GM19240 (cell line): ENCODE data around the gene CPD.
"Not testable (repeated sequence)": the region's sequence is repeated elsewhere in the genome, so short reads cannot be mapped to it uniquely, and the experiment has no call there.

Source experiments
- DNase-seq: peaks from one replicate; pipeline ENCODE4 v3.0.0; 2011; ENCODE audit warnings: low spot score; ENCODE audit not compliant: insufficient read length

The CPD gene

DNA sequence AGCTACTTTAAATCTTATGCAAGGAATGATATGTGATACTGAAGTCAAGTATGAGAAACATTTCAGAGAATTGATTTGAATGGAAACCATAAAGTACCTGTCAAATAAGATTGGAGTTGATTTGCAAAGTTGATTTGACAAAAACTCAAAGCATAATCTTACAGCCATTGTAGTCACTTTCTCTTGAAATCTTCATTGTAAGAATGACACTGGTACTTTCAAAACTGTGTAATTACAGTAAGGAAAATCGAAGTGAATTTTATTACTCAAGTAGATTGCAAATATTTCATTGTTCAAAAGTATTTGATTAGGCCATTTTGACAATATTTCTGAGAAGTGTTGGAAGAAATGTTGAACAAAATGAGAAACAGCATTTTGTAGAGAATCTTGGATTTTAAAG is 3.6 kb downstream of the CPD start:
- no peak for DNase-seq

DNA sequence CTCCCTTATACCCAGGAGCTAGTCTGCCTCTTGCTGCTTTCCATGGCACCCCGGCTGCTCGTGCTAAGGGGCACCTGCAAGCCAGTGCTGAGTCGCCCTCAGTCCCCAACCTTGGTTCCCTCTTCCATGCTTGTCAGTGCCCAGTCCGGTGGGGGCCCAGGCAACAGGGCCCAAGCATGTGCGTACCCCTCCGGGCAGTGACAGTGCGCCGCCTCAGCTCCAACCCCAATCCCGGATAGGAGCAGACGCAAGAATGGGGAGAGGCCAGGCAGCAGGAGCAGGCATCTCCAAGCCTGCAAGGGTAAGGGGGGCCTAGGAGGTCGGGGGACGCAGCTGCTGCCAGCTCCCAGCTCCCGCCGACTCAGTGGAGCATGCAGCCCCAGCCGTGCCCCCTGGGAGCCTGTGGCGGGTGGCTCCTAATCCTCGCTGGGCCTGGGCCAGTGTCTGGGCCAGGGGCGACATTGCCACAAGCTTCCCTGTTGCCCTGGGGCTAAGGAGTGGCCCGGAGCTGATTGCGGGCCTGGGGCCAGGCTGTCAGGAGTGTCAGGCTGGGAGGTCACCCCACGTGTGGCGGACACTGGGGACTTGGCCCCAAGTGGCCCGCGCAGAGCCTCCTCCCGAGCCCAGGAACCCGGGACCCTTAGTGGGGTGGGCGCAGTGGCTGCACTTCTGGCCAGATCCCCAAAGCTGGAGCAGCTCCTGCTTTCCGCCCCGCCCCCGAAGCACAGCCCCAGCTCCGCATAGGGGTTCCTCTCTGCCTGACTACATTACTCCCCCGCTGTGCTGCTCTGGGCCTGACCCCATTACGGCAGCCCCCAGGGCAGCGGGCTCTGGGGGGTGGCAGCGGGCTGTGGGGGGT is 9.8 kb downstream of the CPD start:
- DNase-seq, result no peak

- no peak for DNase-seq
These were observed 11.1 kb downstream of the CPD start for GRCh38 chr17:30389756-30390300.

DNA sequence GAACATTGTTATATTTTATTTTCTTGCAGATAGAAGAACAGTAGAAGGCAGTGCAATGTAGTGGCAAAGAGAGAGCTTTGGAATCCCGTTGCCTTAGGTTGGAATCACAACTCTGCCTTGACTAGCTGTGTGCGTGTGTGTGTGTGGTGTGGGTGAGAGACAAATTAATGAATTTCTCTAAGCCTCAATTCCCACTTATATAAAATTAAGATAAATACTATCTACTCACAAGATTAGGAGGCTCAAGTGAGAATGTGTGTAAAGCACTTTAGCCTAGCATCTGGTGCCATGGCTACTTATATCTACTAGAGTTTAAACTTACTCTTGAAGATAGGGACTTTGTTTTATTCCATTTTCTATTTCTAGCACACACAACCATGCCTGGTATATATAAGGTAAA is 12.8 kb downstream of the CPD start:
- no peak for DNase-seq

DNA sequence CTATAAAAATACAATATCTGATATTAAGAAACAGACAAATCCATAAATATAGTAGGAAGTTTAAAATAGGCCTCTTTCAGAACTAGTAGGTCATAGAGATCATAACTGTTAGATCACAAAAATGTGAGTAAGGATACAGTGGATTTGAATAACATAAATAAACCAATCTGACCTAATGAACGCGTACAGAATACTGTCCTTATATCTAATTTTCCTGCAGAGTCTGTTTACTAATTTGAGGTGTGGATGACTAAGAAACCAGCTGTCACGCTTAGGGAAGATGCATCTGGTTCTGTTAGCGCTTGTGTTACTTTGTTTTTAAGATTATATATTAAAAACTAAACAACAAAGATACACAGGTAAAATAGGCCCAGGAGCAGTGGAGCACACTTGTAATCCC is 14.8 kb downstream of the CPD start:
- DNase-seq, result no peak

- DNase-seq, result no peak
These were observed 15.5 kb downstream of the CPD start for GRCh38 chr17:30393911-30394867.

GRCh38 chr17:30395398-30396022 is 16.8 kb downstream of the CPD start:
- DNase-seq, result no peak

DNA sequence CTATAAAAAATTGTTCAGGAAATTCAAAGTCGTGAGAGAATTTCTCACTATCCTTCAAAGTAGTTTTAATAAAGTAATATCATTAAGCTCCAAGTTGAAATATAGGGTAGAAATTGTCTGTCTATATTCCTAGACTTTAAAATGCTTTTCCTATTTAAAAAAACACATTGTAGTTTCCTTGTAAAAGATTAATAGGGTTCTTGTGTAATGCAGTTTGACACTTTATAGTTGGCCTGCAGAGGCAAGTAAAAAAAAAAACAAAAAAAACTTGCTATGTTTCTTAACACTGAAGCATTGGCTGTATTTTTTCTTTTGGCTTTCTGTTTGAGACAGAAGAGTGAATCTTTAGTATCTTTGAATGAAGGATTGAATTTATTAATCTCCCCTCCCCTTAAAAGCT is 17.4 kb downstream of the CPD start:
- no peak for DNase-seq

GRCh38 chr17:30396612-30397011 is 17.9 kb downstream of the CPD start:
- DNase-seq, result no peak

DNA sequence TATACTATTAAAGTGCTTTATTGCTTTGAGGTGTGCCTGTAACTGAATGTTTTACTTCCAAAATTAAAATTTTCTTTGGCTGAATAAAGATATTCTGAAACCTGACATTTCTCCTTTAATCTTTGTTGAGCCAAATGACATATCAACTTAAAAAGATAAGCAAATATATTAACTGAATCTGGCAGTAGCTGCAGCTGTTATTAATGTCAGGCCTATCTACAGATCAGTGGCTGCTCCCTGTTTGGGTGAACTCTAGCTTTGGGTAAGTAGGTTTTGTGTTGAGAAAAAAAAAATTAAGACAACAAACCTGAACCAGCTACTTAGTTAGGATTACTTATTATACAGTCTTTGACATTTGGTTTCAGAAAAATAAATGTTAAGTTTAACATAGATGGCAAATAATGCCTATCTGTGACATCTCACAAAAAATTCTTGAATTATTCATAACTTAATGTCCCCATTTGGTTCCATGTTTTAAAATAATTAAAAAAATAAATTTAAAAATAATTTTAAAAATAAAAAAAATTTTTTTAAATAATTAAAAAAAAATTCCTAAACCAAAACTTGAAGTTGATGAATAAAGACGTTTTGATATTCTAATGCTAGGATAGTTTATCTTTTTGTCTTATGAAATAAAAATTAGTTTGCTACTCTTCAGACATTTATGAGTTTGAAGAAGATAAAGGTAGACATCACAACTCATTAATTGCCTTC is 19.8 kb downstream of the CPD start:
- DNase-seq, result no peak

GRCh38 chr17:30401097-30401496 is 22.4 kb downstream of the CPD start:
- DNase-seq, result no peak

DNA sequence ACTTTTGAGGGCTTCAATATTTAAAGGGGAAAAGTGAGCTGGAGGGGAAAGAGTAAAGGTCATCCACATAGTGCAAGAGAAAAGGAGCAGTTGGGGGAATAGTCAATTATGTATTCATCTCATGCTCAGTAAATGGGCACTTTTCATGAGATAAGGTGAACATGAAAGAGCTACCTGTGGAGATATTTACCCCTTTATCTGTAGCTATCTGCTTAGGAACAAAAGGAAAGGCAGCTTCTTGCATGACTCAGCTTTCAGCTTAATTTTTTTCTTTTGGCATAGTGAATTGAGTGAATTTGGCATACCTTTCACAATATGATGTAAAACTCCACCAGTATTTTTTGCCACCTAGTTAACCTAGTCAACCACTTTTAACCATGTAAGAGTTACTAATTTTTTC is 26.4 kb downstream of the CPD start:
- DNase-seq, result no peak

DNA sequence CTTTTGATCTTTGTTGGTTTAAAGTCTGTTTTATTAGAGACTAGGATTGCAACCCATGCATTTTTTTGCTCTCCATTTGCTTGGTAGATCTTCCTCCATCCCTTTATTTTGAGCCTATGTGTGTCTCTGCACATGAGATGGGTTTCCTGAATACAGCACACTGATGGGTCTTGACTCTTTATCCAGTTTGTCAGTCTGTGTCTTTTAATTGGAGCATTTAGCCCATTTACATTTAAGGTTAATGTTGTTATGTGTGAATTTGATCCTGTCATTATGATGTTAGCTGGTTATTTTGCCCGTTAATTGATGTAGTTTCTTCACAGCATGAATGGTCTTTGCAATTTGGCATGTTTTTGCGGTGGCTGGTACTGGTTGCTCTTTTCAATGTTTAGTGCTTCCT is 31.9 kb downstream of the CPD start:
- not testable (repeated sequence) for DNase-seq

DNA sequence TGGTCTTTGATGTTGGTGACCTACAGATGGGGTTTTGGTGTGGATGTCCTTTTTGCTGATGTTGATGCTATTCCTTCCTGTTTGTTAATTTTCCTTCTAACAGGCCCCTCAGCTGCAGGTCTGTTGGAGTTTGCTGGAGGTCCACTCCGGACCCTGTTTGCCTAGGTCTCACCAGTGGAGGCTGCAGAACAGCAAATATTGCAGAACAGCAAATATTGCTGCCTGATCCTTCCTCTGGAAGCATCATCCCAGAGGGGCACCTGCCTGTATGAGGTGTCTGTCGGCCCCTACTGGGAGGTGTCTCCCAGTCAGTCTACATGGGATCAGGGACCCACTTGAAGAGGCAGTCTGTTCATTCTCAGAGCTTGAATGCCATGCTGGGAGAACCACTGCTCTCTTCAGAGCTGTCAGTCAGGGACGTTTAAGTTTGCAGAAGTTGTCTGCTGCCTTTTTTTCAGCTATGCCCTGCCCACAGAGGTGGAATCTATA is 33.3 kb downstream of the CPD start:
- not testable (repeated sequence) for DNase-seq

GRCh38 chr17:30413109-30413508 is 34.4 kb downstream of the CPD start:
- no peak for DNase-seq

GRCh38 chr17:30414486-30414885 is 35.8 kb downstream of the CPD start:
- DNase-seq, result no peak

DNA sequence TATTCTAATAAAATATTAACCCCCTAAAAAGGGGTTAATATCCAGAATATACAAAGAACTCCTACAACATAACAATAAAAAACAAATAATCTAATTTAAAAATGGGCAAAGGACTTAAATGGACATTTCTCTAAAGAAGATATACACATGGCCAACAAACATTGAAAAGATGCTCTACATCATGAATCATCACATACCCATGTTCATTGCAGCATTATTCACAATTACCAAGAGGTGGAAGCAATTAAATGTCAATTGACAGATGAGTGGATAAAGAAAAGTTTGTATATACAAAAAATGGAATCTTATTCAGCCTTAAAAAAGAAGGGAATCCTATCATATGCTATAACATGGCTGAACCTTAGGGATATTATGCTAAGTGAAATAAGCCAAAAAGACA is 36.8 kb downstream of the CPD start:
- no peak for DNase-seq

- DNase-seq, result not testable (repeated sequence)
These were observed 39.3 kb downstream of the CPD start for GRCh38 chr17:30418070-30418469.

DNA sequence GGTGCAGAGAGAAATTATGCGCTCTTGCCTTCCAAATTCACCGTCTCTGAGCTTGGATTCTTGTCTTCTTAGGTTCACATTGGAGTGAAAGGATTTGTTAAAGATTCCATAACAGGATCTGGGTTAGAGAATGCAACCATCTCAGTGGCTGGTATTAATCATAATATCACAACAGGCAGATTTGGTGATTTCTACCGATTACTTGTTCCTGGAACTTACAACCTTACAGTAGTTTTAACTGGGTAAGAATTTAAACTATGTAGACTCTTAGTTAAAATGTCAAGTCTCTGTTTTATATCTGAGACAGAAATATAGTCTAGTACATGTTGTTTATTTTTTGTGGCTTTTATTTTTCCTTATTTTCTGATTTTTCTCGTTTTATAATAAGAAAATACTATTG is 42.9 kb downstream of the CPD start:
- no peak for DNase-seq

DNA sequence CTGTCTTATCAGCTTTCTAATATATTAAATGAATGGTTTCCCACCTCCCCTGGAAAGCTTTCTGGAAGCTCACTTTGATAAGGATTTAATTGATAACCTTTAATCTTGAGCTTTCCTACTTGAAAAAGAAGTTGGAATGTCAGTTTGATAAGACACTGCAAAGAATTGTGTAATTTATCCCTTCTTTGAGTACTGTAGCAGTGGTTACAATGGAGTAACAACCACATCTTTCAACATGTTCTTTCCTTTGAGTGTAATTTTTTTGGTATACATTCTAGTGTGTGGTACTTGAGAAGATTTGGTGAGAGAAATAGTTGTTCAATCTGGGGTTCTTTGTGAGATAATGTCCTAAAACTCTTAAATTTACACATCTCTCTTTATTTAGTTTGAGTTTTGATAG is 43.4 kb downstream of the CPD start:
- DNase-seq, result no peak

GRCh38 chr17:30424471-30424870 is 45.7 kb downstream of the CPD start:
- DNase-seq, result no peak
